Stimulated activated effector memory CD8-positive, alpha-beta T cell treated with anti-CD3 and anti-CD28 coated beads, Interleukin-12 subunit alpha, Interleukin-12 subunit beta, amount 100 ng/mL, for 72 hours (primary cell): ENCODE data around the gene CDK17.
"Not testable (repeated sequence)": the region's sequence is repeated elsewhere in the genome, so short reads cannot be mapped to it uniquely, and the experiment has no call there.

Experiments
- ATAC-seq: fragments of 150-1000 bp; cut with Tn5 transposase; 2 replicates; pipeline ENCODE4 v1.10.0; 2021
- DNase-seq, 2 donors: peaks; one replicate each; pipeline ENCODE4 v3.0.0; 2021 to 2022; ENCODE audit warnings: low spot score in 2 of 2
- H3K27ac Mint-ChIP-seq: one replicate; pipeline ENCODE4 v1.8.0; 2022; ENCODE audit warnings: mild to moderate bottlenecking, mixed read lengths
- H3K36me3 Mint-ChIP-seq: one replicate; pipeline ENCODE4 v1.8.0; 2022; ENCODE audit warnings: mild to moderate bottlenecking, mixed read lengths
- H3K4me1 Mint-ChIP-seq: one replicate; pipeline ENCODE4 v1.8.0; 2022; ENCODE audit warnings: mixed read lengths
- H3K4me3 Mint-ChIP-seq: one replicate; pipeline ENCODE4 v1.8.0; 2022; ENCODE audit warnings: mild to moderate bottlenecking, mixed read lengths
- H3K9me3 Mint-ChIP-seq: one replicate; pipeline ENCODE4 v1.8.0; 2022; ENCODE audit warnings: mixed read lengths

The CDK17 gene

GRCh38 chr12:96334502-96334901 is 65.7 kb downstream of the CDK17 start:
- Mint-ChIP-seq H3K4me3 (no peak overlapping the region), H3K9me3 (peaks cover 4% of the 10 kb centered on the region), H3K36me3 (peaks cover 17% of the 10 kb centered on the region), H3K27ac (no peak overlapping the region), H3K4me1 (peaks cover 34% of the 10 kb centered on the region)
- no peak for DNase-seq
- ATAC-seq: no peak

DNA sequence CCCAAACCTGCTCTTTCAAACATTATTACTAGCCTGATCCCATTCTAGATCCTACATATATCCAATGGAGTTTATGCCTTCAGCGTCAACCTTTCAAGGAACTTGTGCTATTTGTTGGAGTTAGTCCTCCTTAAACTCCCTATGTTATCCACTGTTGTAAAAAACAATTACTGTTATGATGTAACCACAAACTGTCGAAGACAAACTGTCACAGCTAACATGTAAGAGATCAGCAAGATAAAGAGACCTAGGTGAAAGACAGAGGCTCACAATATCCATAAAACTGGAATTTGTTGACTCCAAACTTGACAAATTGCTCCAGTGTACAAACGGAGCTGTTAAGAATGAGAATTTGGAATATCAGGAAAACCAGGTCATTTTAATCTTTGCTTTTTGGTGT is 70.7 kb downstream of the CDK17 start:
- Mint-ChIP-seq H3K4me1 (peaks cover 45% of the 10 kb centered on the region), H3K27ac (no peak overlapping the region), H3K36me3 (peaks cover 10% of the 10 kb centered on the region), H3K9me3 (no peaks in the 10 kb centered on the region), H3K4me3 (no peak overlapping the region)
- DNase-seq (no peak), ATAC-seq (no peak)

GRCh38 chr12:96329018-96329417 is 71.2 kb downstream of the CDK17 start:
- H3K9me3 Mint-ChIP-seq: no peaks in the 10 kb centered on the region
- peaks cover 11% of the 10 kb centered on the region for H3K36me3 Mint-ChIP-seq
- peaks cover 45% of the 10 kb centered on the region for H3K4me1 Mint-ChIP-seq

DNA sequence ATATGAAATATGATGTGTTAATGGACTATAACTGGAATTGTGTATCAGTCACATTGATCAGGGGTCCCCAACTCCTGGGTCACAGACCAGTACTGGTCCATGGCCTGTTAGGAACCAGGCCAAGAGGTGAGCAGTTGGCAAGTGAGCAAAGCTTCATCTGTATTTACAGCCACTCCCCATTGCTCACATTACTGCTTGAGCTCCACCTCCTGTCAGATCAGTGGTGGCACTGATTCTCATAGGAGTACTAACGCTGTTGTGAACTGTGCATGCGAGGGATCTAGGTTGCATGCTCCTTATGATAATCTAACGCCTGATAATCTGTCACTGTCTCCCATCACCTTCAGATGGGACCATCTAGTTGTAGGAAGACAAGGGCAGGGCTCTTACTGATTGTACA is 72.3 kb downstream of the CDK17 start:
- H3K4me1 Mint-ChIP-seq: peaks cover 45% of the 10 kb centered on the region
- H3K27ac Mint-ChIP-seq: no peak overlapping the region
- H3K4me3 Mint-ChIP-seq: no peak overlapping the region
- ATAC-seq: no peak
- no peak for DNase-seq
- H3K9me3 Mint-ChIP-seq: no peaks in the 10 kb centered on the region
- peaks cover 22% of the 10 kb centered on the region for H3K36me3 Mint-ChIP-seq

More at GRCh38 chr12:96329018-96329417, 71.2 kb downstream of the CDK17 start:
- Mint-ChIP-seq H3K27ac (no peak overlapping the region), H3K4me3 (no peak overlapping the region)
- ATAC-seq (no peak), DNase-seq (no peak)

DNA sequence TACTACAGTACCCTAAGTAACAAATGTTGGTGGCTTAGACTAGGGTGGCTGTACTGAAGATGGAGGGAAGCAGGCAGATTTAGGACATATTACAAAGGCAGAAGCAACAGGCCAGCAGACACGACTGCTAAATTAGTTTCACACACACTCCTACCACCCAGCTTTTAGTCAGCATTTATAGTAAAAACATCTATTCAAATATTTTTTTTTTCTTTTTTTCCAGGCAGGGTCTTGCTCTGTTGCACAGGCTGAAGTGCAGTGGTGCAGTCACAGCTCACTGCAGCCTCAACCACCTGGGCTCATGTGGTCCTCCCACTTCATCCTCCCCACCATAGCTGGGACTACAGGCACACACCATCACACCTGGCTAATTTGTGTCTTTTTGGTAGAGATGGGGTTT is 72.9 kb downstream of the CDK17 start:
- ATAC-seq (peak; percentile 40), DNase-seq (no peak)
- Mint-ChIP-seq H3K4me3 (no peak overlapping the region), H3K9me3 (no peaks in the 10 kb centered on the region), H3K27ac (no peak overlapping the region), H3K36me3 (peaks cover 28% of the 10 kb centered on the region), H3K4me1 (peaks cover 45% of the 10 kb centered on the region)

DNA sequence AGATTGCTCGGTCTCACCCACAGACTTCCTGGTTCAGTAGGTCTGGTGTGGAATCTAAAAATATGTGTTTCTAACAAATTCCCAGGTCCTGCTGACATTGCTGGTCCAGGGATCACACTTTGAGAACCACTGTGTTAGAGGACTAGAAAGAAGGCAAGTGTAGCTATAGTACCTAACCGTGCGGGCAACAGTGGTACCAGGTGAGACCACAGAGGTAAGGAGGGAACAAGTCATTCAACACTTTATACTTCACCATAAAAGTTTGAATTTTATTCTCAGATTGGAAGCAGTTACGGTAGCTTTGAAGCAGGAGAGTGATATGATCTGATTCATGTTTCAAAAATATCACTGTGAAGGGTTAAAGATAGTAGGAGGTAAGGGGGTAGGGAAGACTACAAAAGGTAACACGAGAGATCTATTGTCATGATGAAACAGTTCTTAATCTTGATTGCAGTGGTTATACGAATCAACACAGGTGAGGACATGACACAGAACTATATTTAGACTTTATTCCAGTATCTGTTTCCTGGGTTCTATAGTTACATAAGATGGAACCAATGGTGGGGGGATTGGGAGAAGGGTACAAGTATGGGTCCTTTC is 73.5 kb downstream of the CDK17 start:
- Mint-ChIP-seq H3K4me1 (peaks cover 51% of the 10 kb centered on the region), H3K36me3 (peaks cover 33% of the 10 kb centered on the region), H3K4me3 (no peak overlapping the region), H3K27ac (peak overlapping the region; percentile 27), H3K9me3 (no peaks in the 10 kb centered on the region)
- DNase-seq (no peak), ATAC-seq (no peak)

DNA sequence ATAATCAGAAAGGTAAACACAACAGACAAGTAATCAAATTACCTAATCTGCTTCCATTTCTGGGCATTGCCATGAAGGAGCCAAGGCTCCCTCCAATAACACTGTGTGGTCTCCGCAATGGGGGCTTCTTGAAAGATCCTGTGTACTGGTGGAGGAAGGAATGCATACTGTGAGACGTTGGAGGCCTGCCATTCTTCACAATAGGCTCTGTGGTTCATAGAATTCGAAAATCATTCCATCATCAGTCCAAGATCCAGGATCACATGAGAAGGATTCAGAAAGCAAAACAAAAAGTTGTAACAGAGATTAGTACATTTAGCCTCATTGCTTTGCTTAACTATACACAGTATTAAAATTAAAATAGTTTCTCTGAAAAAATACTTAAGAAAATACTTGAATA is 76.3 kb downstream of the CDK17 start:
- Mint-ChIP-seq H3K4me1 (peaks cover 43% of the 10 kb centered on the region), H3K36me3 (peaks cover 24% of the 10 kb centered on the region), H3K9me3 (no peaks in the 10 kb centered on the region), H3K27ac (peak overlapping the region; percentile 69), H3K4me3 (no peak overlapping the region)
- DNase-seq (no peak), ATAC-seq (no peak)

- Mint-ChIP-seq H3K9me3 (no peaks in the 10 kb centered on the region), H3K4me1 (peaks cover 32% of the 10 kb centered on the region), H3K36me3 (peaks cover 24% of the 10 kb centered on the region), H3K4me3 (no peak overlapping the region), H3K27ac (no peak overlapping the region)
- ATAC-seq: no peak
- no peak for DNase-seq
Measured at GRCh38 chr12:96322720-96323119, 77.5 kb downstream of the CDK17 start.

DNA sequence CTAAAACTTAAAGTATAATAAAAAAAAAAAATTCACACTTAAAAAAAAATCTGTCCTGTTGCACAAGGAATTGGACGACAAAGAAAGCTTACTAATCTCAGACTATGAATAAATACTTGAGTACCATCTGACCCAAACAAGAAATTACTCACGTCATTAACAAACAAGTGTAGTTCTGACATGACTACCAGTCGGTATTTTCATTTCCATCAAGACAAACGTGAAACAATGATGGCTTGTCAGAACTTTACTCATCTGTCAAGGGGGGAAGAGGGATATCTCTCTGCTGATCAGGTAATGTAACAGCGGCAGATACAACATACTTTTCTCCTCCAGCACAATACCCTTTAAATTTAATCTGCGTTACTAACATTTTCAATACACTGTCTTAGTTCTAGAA is 78.3 kb downstream of the CDK17 start:
- H3K4me1 Mint-ChIP-seq: peaks cover 24% of the 10 kb centered on the region
- DNase-seq (no peak), ATAC-seq (peak; percentile 100)
- no peak overlapping the region for H3K4me3 Mint-ChIP-seq
- H3K9me3 Mint-ChIP-seq: no peaks in the 10 kb centered on the region
- H3K27ac Mint-ChIP-seq: peak overlapping the region; percentile 19
- peaks cover 24% of the 10 kb centered on the region for H3K36me3 Mint-ChIP-seq

- not testable (repeated sequence) for H3K4me3 Mint-ChIP-seq, DNase-seq, ATAC-seq, H3K27ac Mint-ChIP-seq, H3K9me3 Mint-ChIP-seq
- peaks cover 12% of the 10 kb centered on the region for H3K4me1 Mint-ChIP-seq
- H3K36me3 Mint-ChIP-seq: peaks cover 17% of the 10 kb centered on the region
Measured at GRCh38 chr12:96317801-96318200, 82.4 kb downstream of the CDK17 start.

DNA sequence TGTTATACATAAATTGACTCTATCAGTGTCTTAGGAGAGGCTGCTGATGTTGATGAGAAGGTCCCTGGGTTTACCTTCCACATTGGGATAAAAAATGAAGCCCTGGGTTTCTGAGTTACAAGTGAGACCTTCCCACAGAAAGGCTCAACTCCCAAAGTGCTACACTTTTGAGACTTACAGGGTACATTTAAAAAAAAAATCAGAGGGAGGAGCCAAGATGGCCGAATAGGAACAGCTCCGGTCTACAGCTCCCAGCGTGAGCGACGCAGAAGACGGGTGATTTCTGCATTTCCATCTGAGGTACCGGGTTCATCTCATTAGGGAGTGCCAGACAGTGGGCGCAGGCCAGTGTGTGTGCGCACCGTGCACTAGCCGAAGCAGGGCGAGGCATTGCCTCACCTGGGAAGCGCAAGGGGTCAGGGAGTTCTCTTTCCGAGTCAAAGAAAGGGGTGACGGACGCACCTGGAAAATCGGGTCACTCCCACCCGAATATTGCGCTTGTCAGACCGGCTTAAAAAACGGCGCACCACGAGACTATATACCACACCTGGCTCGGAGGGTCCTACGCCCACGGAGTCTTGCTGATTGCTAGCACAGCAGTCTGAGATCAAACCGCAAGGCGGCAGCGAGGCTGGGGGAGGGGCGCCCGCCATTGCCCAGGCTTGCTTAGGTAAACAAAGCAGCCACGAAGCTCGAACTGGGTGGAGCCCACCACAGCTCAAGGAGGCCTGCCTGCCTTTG is 84.3 kb downstream of the CDK17 start:
- not testable (repeated sequence) for DNase-seq, H3K9me3 Mint-ChIP-seq, H3K4me1 Mint-ChIP-seq
- peak overlapping the region; percentile 84 for H3K4me3 Mint-ChIP-seq
- H3K27ac Mint-ChIP-seq: peak overlapping the region; percentile 91
- peaks cover 22% of the 10 kb centered on the region for H3K36me3 Mint-ChIP-seq
- ATAC-seq: peak; percentile 52

DNA sequence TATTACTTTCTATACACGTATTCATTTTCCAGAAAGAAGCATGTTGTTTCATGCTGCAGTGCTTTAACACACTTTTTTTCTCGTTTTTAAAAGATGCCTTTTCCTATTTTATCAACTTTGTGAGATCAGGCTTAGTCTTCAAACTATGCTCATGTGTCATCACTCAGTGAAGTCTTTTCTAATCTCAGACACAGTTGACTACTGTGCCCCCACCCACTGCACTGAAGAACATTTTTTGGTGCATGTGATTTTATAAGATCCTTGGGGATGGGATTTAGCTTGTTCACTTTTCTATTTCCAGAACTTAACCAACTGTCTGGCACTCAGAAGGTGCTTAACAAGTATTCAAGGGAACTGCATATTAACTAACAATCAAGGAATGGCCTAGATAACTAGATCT is 85.5 kb downstream of the CDK17 start:
- ATAC-seq (no peak), DNase-seq (no peak)
- H3K4me1 Mint-ChIP-seq: peaks cover 6% of the 10 kb centered on the region
- H3K27ac Mint-ChIP-seq: no peak overlapping the region
- H3K36me3 Mint-ChIP-seq: peaks cover 33% of the 10 kb centered on the region
- H3K9me3 Mint-ChIP-seq: no peaks in the 10 kb centered on the region
- no peak overlapping the region for H3K4me3 Mint-ChIP-seq

- no peaks in the 10 kb centered on the region for H3K9me3 Mint-ChIP-seq
- H3K4me3 Mint-ChIP-seq: no peak overlapping the region
- ATAC-seq (no peak), DNase-seq (no peak)
- H3K4me1 Mint-ChIP-seq: peaks cover 6% of the 10 kb centered on the region
- no peak overlapping the region for H3K27ac Mint-ChIP-seq
- peaks cover 41% of the 10 kb centered on the region for H3K36me3 Mint-ChIP-seq
Measured at GRCh38 chr12:96313606-96314005, 86.6 kb downstream of the CDK17 start.

GRCh38 chr12:96311191-96311590 is 89.0 kb downstream of the CDK17 start:
- H3K4me3 Mint-ChIP-seq: no peak overlapping the region
- peaks cover 6% of the 10 kb centered on the region for H3K4me1 Mint-ChIP-seq
- H3K36me3 Mint-ChIP-seq: peaks cover 41% of the 10 kb centered on the region
- DNase-seq (no peak), ATAC-seq (no peak)
- no peak overlapping the region for H3K27ac Mint-ChIP-seq
- H3K9me3 Mint-ChIP-seq: no peaks in the 10 kb centered on the region

- H3K4me3 Mint-ChIP-seq: no peak overlapping the region
- H3K36me3 Mint-ChIP-seq: peaks cover 42% of the 10 kb centered on the region
- DNase-seq (no peak), ATAC-seq (no peak)
- H3K4me1 Mint-ChIP-seq: peaks cover 12% of the 10 kb centered on the region
- no peaks in the 10 kb centered on the region for H3K9me3 Mint-ChIP-seq
- no peak overlapping the region for H3K27ac Mint-ChIP-seq
Measured at GRCh38 chr12:96310067-96310466, 90.2 kb downstream of the CDK17 start.

DNA sequence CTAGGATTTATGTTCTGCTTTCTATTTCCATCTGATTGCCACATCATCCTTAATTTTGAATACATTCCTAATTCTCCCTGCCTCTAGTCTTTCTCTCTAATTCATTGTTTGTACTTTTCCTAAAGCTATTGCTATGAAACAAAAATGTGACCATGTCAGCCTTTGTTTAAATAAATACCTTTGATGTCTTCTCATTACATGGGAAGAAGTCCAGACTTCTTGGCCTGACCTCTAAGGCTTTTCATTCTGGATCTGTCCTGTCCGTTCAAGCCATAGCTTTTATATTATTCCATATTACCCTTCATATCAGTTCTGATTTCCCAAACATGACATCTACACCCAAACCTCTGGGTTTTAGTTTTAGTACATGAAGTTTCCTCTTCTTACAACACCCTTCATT is 91.4 kb downstream of the CDK17 start:
- Mint-ChIP-seq H3K36me3 (peaks cover 46% of the 10 kb centered on the region), H3K4me3 (no peak overlapping the region), H3K4me1 (peaks cover 6% of the 10 kb centered on the region), H3K27ac (no peak overlapping the region), H3K9me3 (no peaks in the 10 kb centered on the region)
- no peak for ATAC-seq
- no peak for DNase-seq
